Activated B cell treated with CpG ODN at 0.5 μM for 24 hours (primary cell): ENCODE results near the gene CHDH. TPM values are rescaled to one million over a fixed set of nuclear protein-coding genes. Genes with fewer than 3 reads are reported as not detected.

Experiments used
- ATAC-seq: fragments of 200-7000 bp; cut with Tn5 transposase; one replicate; pipeline ENCODE4 v1.10.0; 2021; ENCODE audit warnings: low read depth, mild to moderate bottlenecking, moderate library complexity
- CTCF ChIA-PET: fragments of 350-600 bp; sonication (Branson Sonifier 250); formaldehyde crosslinking; loops from one replicate; lab custom pipeline; 2021; ENCODE audit warnings: antibody characterized with exemption; lab: Charles Lee
- POLR2A ChIA-PET: fragments of 350-600 bp; sonication (Branson Sonifier 250); formaldehyde crosslinking; loops from one replicate; lab custom pipeline; 2021; ENCODE audit warnings: antibody characterized with exemption; lab: Charles Lee
- DNase-seq: peaks from one replicate; pipeline ENCODE4 v3.0.0; 2022
- H3K27ac Mint-ChIP-seq: one replicate; pipeline ENCODE4 v1.8.0; 2020; ENCODE audit warnings: mixed read lengths
- H3K27me3 Mint-ChIP-seq: one replicate; pipeline ENCODE4 v1.8.0; 2021; ENCODE audit warnings: mixed read lengths
- H3K36me3 Mint-ChIP-seq: one replicate; pipeline ENCODE4 v1.8.0; 2021; ENCODE audit warnings: low read depth, mixed read lengths
- H3K4me1 Mint-ChIP-seq: one replicate; pipeline ENCODE4 v1.8.0; 2021; ENCODE audit warnings: mixed read lengths
- H3K4me3 Mint-ChIP-seq: one replicate; pipeline ENCODE4 v1.8.0; 2020; ENCODE audit warnings: mild to moderate bottlenecking, mixed read lengths
- H3K9me3 Mint-ChIP-seq: one replicate; pipeline ENCODE4 v1.8.0; 2020; ENCODE audit warnings: mixed read lengths
- intact Hi-C: fragments of 100-400 bp; cut with micrococcal nuclease; formaldehyde crosslinking; loops from one replicate; pipeline ENCODE4 v1.15.1; 2024
- total RNA-seq: library from RNA; stranded (reverse); gene quantifications from 2 replicates; pipeline ENCODE4 v1.2.3, GENCODE V29; 2022
- TF ChIP-seq, protein P1 (sequence below): fragments of 200-600 bp; IDR thresholded peaks from one replicate; pipeline ENCODE4 v1.8.0; 2022; ENCODE audit warnings: antibody characterized with exemption, mild to moderate bottlenecking

The CHDH gene
- total RNA-seq, 1 donor from 2014 or later = 6.0 TPM

DNA sequence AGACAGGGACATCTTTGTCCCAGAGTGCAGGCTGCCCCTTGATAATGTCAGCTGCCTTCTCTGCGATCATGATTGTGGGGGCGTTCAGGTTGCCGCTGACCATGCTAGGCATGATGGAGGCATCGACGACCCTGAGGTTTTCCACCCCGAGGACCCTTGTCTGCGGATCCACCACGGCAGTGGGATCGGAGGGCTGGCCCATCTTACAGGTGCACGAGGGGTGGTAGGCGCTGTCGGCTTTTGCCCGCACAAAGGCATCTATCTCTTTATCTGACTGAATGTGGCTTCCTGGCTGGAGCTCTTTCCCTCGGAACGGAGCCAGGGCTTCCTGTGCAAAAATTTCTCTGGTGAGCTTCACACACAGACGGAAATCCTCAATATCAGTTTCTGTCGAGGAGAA, 28.4 kb downstream of the CHDH start:
- no peaks in the 10 kb centered on the region for H3K36me3 Mint-ChIP-seq
- intact Hi-C loops = no loop called here
- no peak overlapping the region for H3K27ac Mint-ChIP-seq
- POLR2A ChIA-PET = no interaction called here
- no peaks in the 10 kb centered on the region for H3K27me3 Mint-ChIP-seq
- no peaks in the 10 kb centered on the region for H3K4me1 Mint-ChIP-seq
- TF ChIP-seq, protein P1, sequence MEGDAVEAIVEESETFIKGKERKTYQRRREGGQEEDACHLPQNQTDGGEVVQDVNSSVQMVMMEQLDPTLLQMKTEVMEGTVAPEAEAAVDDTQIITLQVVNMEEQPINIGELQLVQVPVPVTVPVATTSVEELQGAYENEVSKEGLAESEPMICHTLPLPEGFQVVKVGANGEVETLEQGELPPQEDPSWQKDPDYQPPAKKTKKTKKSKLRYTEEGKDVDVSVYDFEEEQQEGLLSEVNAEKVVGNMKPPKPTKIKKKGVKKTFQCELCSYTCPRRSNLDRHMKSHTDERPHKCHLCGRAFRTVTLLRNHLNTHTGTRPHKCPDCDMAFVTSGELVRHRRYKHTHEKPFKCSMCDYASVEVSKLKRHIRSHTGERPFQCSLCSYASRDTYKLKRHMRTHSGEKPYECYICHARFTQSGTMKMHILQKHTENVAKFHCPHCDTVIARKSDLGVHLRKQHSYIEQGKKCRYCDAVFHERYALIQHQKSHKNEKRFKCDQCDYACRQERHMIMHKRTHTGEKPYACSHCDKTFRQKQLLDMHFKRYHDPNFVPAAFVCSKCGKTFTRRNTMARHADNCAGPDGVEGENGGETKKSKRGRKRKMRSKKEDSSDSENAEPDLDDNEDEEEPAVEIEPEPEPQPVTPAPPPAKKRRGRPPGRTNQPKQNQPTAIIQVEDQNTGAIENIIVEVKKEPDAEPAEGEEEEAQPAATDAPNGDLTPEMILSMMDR = no peak
- H3K4me3 Mint-ChIP-seq = no peak overlapping the region
- DNase-seq (no peak), ATAC-seq (no peak)
- CTCF ChIA-PET = no interaction called here
- no peaks in the 10 kb centered on the region for H3K9me3 Mint-ChIP-seq

DNA sequence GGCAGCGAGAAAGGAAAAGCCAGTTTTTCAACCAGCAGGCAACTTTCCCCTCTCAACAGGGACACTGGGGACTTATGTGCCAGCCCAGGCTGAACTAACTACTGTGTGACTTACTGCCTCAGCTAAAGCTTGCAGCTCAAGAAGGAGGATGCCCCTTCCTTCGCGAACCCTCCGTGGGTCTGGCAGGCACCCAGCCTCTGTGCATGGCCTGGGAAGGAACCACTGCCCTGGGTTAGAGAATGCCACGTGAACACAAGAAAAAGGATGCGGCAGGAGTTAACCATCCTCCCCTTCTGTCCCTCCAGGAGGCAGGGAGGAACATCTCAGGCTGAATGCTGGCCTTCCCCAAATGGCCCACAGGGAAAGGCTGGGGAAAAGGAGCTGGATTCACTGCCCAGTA, 29.0 kb downstream of the CHDH start:
- Mint-ChIP-seq H3K27me3 (no peaks in the 10 kb centered on the region), H3K4me1 (no peaks in the 10 kb centered on the region), H3K9me3 (no peaks in the 10 kb centered on the region), H3K27ac (no peak overlapping the region), H3K4me3 (no peak overlapping the region), H3K36me3 (no peaks in the 10 kb centered on the region)
- no peak for DNase-seq
- ATAC-seq = no peak
- CTCF ChIA-PET = no interaction called here
- TF ChIP-seq, protein P1 = no peak
- POLR2A ChIA-PET = interaction anchor here (0.7 kb wide), 2 partner anchors 14 to 32 kb away, joined by 7 to 10 read pairs; no protein-coding TSS in a partner anchor
- intact Hi-C loops = no loop called here

DNA sequence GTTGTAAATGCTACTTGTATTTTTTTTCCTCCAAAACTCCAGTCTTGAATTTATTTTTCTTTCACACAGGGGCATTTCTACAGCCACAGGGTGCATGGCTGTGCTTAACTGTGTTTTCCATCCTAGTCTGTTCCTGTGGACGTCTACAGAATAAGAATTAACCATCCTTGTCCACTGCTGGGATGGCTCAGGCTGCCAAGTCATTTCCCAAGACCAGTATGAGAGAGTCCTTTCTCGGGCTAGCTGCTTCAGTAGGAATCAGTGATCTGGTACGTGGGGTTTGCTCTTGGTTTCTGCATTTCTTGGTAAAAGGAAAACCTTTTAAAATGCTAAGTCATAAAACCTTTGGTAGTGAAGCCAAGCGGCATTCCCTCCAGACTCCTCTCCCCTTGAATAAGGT, 29.8 kb downstream of the CHDH start:
- DNase-seq = no peak
- no peaks in the 10 kb centered on the region for H3K9me3 Mint-ChIP-seq
- ChIA-PET CTCF (no interaction called here), POLR2A (interaction anchor here (0.7 kb wide), 2 partner anchors 13 to 31 kb away, joined by 7 to 10 read pairs; no protein-coding TSS in a partner anchor)
- intact Hi-C loops = no loop called here
- no peak overlapping the region for H3K4me3 Mint-ChIP-seq
- no peaks in the 10 kb centered on the region for H3K27me3 Mint-ChIP-seq
- ATAC-seq = no peak
- no peak overlapping the region for H3K27ac Mint-ChIP-seq
- TF ChIP-seq, protein P1 = no peak
- H3K36me3 Mint-ChIP-seq = no peaks in the 10 kb centered on the region
- no peaks in the 10 kb centered on the region for H3K4me1 Mint-ChIP-seq

DNA sequence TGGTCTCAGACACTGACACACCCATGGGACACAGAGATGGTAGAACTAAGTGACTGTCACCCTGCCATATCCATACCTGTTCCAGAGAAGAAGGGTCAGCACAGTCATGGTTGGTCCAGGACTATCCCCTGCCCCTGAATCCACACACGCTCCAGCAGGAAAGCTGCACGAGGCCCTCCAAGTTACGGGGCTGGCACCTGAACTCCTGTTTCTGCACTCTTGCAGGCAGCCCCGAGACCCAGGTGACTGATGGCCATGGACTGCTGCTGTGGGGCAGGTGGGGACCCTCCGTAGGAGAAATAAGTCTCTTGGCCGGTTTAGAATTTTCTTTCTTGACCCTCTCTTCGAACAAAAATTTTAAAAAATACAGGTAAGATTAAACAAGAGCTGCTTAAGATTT, 30.6 kb downstream of the CHDH start:
- no peak for DNase-seq
- H3K4me1 Mint-ChIP-seq = no peaks in the 10 kb centered on the region
- H3K9me3 Mint-ChIP-seq = no peaks in the 10 kb centered on the region
- CTCF ChIA-PET = no interaction called here
- TF ChIP-seq, protein P1 = no peak
- H3K27ac Mint-ChIP-seq = no peak overlapping the region
- intact Hi-C loops = no loop called here
- no peaks in the 10 kb centered on the region for H3K36me3 Mint-ChIP-seq
- no peaks in the 10 kb centered on the region for H3K27me3 Mint-ChIP-seq
- POLR2A ChIA-PET = no interaction called here
- H3K4me3 Mint-ChIP-seq = no peak overlapping the region
- ATAC-seq = no peak

DNA sequence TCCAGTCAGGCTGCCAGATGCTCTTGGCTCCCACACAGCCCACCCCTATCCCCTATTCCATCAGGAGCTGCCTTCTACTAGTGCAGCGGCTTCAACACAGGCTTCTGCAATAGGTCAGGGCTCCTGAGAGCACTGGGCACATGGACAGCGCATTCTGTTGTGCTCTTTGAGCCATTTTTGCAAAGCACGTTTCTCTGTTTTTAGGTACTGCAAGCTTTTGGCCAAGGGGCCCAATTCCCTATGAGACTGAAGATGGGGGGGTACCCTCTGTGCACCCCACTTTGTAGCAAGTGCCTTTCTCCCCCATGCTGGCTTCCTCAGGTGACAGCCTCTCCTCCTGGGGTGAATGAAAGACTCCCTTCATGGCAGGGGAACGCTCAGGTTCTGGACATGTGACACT, 31.2 kb downstream of the CHDH start:
- ChIA-PET POLR2A (no interaction called here), CTCF (interaction anchor here (0.7 kb wide), 1 partner anchor 473 kb away, joined by 3 read pairs; no protein-coding TSS in a partner anchor)
- H3K27ac Mint-ChIP-seq = no peak overlapping the region
- H3K4me1 Mint-ChIP-seq = no peaks in the 10 kb centered on the region
- intact Hi-C loops = no loop called here
- ATAC-seq = no peak
- TF ChIP-seq, protein P1 = no peak
- no peaks in the 10 kb centered on the region for H3K36me3 Mint-ChIP-seq
- no peak for DNase-seq
- H3K27me3 Mint-ChIP-seq = no peaks in the 10 kb centered on the region
- H3K4me3 Mint-ChIP-seq = no peak overlapping the region
- H3K9me3 Mint-ChIP-seq = no peaks in the 10 kb centered on the region
